ENCODE results near the gene TMUB2. TPM values are rescaled to one million over a fixed set of nuclear protein-coding genes. Genes with fewer than 3 reads are reported as not detected.

The TMUB2 gene
- total and polyA plus RNA-seq, 2 of the 13 experiments (the other 11 are each of a cell fraction or from before 2014, with no cell fraction given), result 26.9 to 50.8 TPM

DNA sequence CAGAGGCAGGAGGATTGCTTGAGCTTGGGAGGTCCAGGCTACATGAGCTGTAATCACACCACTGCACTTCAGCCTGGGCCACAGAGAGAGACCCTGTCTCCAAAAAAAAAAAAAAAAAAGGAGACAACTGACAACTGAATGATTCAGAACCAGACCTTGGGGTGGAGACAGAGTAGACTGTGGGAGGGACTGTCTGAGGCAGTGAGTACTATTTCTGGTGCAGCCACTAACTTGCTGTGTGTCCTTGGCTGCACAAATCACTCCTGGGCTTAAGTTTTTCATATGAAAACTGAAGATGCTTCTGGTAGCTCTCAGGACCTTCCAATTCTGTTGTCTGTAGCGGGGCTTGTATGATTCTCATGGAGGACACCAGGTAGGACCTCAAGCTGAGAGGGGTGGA is 10.5 kb upstream of the TMUB2 start (continued):
- TF ChIP-seq MTERF4 (CRISPR knock-in tag; IDR thresholded peaks at IDR 0.05) (no peak), ZUFSP (CRISPR knock-in tag; IDR thresholded peaks at IDR 0.05; ENCODE audit: borderline replicate concordance) (no peak)

DNA sequence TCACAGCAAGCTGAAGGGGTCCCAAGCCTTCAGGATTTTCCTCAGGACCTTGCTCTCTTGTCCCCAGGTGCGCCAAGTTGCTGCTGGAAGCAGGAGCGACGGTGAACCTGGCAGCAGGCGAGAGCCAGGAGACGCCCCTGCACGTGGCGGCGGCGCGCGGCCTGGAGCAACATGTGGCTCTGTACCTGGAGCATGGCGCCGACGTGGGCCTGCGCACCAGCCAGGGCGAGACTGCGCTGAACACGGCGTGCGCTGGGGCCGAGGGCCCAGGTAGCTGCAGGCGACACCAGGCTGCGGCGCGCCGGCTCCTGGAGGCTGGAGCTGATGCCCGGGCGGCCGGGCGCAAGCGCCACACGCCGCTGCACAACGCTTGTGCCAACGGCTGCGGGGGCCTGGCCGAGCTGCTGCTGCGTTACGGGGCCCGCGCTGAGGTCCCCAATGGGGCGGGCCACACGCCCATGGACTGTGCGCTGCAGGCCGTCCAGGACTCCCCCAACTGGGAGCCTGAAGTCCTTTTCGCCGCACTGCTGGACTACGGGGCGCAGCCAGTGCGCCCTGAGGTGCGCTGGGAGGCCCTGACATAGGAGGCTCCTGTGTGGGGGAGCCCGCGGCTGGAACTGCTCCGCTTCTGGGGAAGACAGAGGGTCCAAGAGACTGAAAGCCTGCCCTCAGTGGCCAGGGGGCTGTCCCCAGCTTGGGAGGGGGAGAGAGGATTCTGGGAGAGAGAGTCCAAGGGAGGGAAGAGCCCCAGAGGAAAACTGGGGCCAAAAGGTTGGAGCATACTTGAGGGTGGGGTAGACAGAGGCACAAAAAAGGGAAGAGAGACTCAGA is 9.9 kb upstream of the TMUB2 start:
- H3K79me2 ChIP-seq (ENCODE audit: insufficient read depth, low read length), result no peaks in the 10 kb centered on the region
- BruUV-seq (replicated peaks), result no TSS peak
- ChIA-PET CTCF (ENCODE audit: low intra/inter-chr PET ratio, low total read pairs) (no interaction called here), POLR2A (interaction anchor here (1.3 kb wide), 1 partner anchor 10 kb away, joined by 4 read pairs; the partner anchor contains the start of gene TMUB2)
- peak; percentile 32; the same call in 1 of the 2 replicates for TF ChIP-seq RBFOX2 (IDR thresholded peaks at IDR 0.05; ENCODE audit: low read depth, low read length)
- TF ChIP-seq RORA (CRISPR knock-in tag; IDR thresholded peaks at IDR 0.05), result no peak
- peak; percentile 73 for TF ChIP-seq AGO2 (optimal IDR thresholded peaks at IDR 0.05; ENCODE audit: low read depth, low read length)
- TF ChIP-seq, protein P1, sequence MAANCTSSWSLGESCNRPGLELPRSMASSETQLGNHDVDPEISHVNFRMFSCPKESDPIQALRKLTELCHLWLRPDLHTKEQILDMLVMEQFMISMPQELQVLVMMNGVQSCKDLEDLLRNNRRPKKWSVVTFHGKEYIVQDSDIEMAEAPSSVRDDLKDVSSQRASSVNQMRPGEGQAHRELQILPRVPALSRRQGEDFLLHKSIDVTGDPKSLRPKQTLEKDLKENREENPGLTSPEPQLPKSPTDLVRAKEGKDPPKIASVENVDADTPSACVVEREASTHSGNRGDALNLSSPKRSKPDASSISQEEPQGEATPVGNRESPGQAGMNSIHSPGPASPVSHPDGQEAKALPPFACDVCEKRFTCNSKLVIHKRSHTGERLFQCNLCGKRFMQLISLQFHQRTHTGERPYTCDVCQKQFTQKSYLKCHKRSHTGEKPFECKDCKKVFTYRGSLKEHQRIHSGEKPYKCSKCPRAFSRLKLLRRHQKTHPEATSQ (CRISPR knock-in tag; IDR thresholded peaks at IDR 0.05; ENCODE audit: borderline replicate concordance), result no peak
- ATAC-seq, result peak; percentile 28
- H3K36me3 ChIP-seq (replicated peaks in 1 of 2; ENCODE audit: control insufficient read depth in 1 of 2, insufficient read depth in 2 of 2, low read length in 2 of 2), result peaks cover 3 to 18% of the 10 kb centered on the region in 2 experiments
- in situ Hi-C loops (cut with HindIII; ENCODE audit: extremely low pct_ligation_motif_present, low pct_unique_long_range_greater_than_20kb), result no loop called here
- H3K9me3 ChIP-seq (ENCODE audit: low read length), result no peaks in the 10 kb centered on the region
- FAIRE-seq, result no peak
- no peaks in the 10 kb centered on the region for H3K27me3 ChIP-seq (ENCODE audit: control insufficient read depth in 1 of 2, insufficient read depth in 2 of 2, low read length in 2 of 2)
- H3K4me1 ChIP-seq (ENCODE audit: insufficient read depth, low read length), result peaks cover 10% of the 10 kb centered on the region
- H3K27ac ChIP-seq (ENCODE audit: extremely low read length, insufficient read depth, low read length), result no peak overlapping the region
- H3K9ac ChIP-seq (ENCODE audit: insufficient read depth, low read depth, low read length), result no peak overlapping the region
- intact Hi-C loops (cut with micrococcal nuclease; ENCODE audit: unreplicated experiment), result no loop called here
- no peaks in the 10 kb centered on the region for H4K20me1 ChIP-seq (ENCODE audit: insufficient read depth, low read length)
- H3K4me3 ChIP-seq (replicated peaks in 1 of 3; ENCODE audit: insufficient read depth in 1 of 3, low read depth in 2 of 3, low read length in 3 of 3), result no peak overlapping the region
- H3K4me2 ChIP-seq (ENCODE audit: low read depth, low read length), result no peak overlapping the region
- no peak for DNase-seq (ENCODE audit: low spot score)
- no peak overlapping the region for H2AFZ ChIP-seq (ENCODE audit: low read length)
- WGBS (ENCODE audit: low lambda C conversion rate), result 97% methylated on average over 47 of the region's 54 CpGs

All from HepG2 (cell line).